CD4-positive, alpha-beta T cell treated with Interferon gamma for 1 hour (primary cell): Measurements from ENCODE around the gene RPN2.
A peak's percentile ranks its signal among the peaks of the same experiment; 100 is the strongest.

Experiments used
- DNase-seq: peaks from one replicate; pipeline ENCODE4 v3.0.0-alpha.2; 2020

RPN2 gene

GRCh38 chr20:37243937-37244571 is 64.9 kb downstream of the RPN2 start:
- DNase-seq = no peak

- DNase-seq = no peak
Observed at GRCh38 chr20:37244572-37244957, 65.4 kb downstream of the RPN2 start.

GRCh38 chr20:37245216-37246150 is 66.4 kb downstream of the RPN2 start:
- no peak for DNase-seq

- DNase-seq = no peak
Observed at GRCh38 chr20:37246736-37247135, 67.6 kb downstream of the RPN2 start.

- DNase-seq = no peak
Observed at GRCh38 chr20:37247547-37247946, 68.4 kb downstream of the RPN2 start.

- no peak for DNase-seq
Observed at GRCh38 chr20:37249304-37249703, 70.2 kb downstream of the RPN2 start.

- DNase-seq = no peak
Observed at GRCh38 chr20:37251825-37252477, 72.8 kb downstream of the RPN2 start.

GRCh38 chr20:37253087-37253486 is 74.0 kb downstream of the RPN2 start:
- DNase-seq = no peak

- DNase-seq = no peak
Observed at GRCh38 chr20:37254114-37254878, 75.2 kb downstream of the RPN2 start.

GRCh38 chr20:37256286-37256685 is 77.2 kb downstream of the RPN2 start:
- no peak for DNase-seq

GRCh38 chr20:37257530-37257929 is 78.4 kb downstream of the RPN2 start:
- DNase-seq = no peak

- DNase-seq = no peak
Observed at GRCh38 chr20:37257988-37258387, 78.9 kb downstream of the RPN2 start.

GRCh38 chr20:37259031-37259430 is 79.9 kb downstream of the RPN2 start:
- DNase-seq = no peak

GRCh38 chr20:37259865-37260264 is 80.7 kb downstream of the RPN2 start:
- no peak for DNase-seq

- no peak for DNase-seq
Observed at GRCh38 chr20:37260923-37261322, 81.8 kb downstream of the RPN2 start.

GRCh38 chr20:37261714-37262113 is 82.6 kb downstream of the RPN2 start, which contains the start of gene GHRH:
Gene GHRH (minus strand): TSS chr20:37261814. CDS start chr20:37256889, 4,925 bp downstream.
- no peak for DNase-seq

- DNase-seq = no peak
Observed at GRCh38 chr20:37262505-37262904, 83.4 kb downstream of the RPN2 start.

- DNase-seq = no peak
Observed at GRCh38 chr20:37263686-37264085, 84.6 kb downstream of the RPN2 start.

GRCh38 chr20:37265152-37265551 is 86.0 kb downstream of the RPN2 start:
- peak; percentile 19 for DNase-seq

- DNase-seq = no peak
Observed at GRCh38 chr20:37266940-37267666, 88.0 kb downstream of the RPN2 start.

- no peak for DNase-seq
Observed at GRCh38 chr20:37267667-37268313, 88.7 kb downstream of the RPN2 start.
